HG03442 (cell line): ENCODE data around the gene UBE2S.
"Not testable (repeated sequence)": the region's sequence is repeated elsewhere in the genome, so short reads cannot be mapped to it uniquely, and the experiment has no call there.

ENCODE experiments used
- ATAC-seq: cut with Tn5 transposase; IDR thresholded peaks from one replicate; pipeline ENCODE4 v1.9.1; 2021; ENCODE audit warnings: mild to moderate bottlenecking, moderate library complexity; ENCODE audit not compliant: unreplicated experiment

UBE2S gene

GRCh38 chr19:55407550-55407799, at the start of gene UBE2S:
TSS of gene UBE2S (minus strand) at chr19:55407788. CDS start at chr19:55407589, 199 bp downstream.
- ATAC-seq = peak; percentile 63

GRCh38 chr19:55456347-55456746, 48.8 kb upstream of the UBE2S start:
- no peak for ATAC-seq

GRCh38 chr19:55455576-55456235, 48.1 kb upstream of the UBE2S start:
- ATAC-seq = no peak

- ATAC-seq = no peak
These were observed 47.2 kb upstream of the UBE2S start for GRCh38 chr19:55454787-55455243.

- no peak for ATAC-seq
These were observed 46.1 kb upstream of the UBE2S start for GRCh38 chr19:55453511-55454260.

DNA sequence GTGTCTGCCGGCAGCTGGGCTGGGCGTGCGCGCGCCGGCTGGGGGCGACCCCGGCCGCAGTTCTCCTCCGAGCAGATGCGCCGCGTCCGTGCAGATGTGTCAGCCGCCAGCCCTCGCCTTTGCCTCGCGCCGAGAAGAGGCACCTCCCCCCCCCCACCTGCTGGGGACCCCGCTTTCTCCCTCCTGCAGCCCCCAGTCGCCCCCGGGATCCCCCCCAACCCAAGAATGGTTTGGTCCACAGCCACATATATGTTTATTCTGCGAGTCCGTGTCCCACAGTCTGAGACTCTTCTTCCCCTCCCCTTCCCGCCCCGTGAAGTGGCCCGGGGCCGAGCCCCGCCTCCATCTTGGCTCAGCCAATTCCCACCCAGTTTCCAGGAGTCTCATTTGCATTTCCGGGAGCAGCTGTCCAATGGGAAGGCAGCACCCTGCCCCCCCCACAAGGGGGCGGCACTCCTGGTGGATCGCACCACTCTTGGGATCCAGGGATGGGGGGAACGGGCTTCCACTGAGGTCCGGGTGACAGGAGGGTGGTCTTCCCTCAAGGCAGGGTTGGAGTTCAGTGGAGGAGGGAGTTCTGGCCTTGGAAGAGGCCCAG, 45.3 kb upstream of the UBE2S start:
- ATAC-seq = no peak

DNA sequence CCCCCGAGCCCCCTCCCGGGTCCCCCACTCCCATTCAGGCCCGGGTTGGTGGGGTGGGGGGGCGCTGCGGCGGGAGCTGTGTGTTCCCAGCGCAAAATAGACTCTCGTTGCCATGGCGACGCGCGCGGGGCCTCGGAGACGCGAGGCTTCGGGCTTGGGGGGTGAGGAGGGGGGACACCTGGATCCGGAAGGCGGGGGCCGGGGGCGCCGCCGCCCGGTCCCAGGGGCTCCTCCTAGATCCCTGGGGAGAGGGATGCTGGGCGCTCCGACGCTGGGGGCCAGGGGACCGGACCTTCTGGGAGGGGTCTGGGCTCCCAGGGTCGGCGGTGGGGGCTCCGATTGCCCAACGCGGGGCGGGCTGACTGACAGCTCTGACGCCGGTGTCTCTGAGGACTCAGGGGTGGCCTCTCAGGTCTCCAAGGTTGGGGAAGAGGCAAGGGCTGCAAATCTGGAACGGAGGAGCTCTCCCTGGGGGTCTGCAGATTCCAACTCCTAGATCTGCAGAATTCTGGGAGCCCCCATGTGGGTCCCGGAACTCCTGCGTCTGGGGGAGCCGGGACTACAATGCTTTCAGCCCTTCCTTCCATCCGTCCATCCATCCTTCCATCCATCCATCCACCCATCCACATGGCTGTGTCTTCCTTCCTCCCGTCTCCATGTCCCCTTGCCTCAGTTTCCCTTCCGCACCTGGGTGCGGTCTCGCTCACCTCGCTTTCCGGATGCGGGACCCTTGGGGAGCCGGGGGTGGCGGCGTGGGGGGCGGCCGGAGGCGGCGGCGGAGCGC, 44.6 kb upstream of the UBE2S start:
- no peak for ATAC-seq

DNA sequence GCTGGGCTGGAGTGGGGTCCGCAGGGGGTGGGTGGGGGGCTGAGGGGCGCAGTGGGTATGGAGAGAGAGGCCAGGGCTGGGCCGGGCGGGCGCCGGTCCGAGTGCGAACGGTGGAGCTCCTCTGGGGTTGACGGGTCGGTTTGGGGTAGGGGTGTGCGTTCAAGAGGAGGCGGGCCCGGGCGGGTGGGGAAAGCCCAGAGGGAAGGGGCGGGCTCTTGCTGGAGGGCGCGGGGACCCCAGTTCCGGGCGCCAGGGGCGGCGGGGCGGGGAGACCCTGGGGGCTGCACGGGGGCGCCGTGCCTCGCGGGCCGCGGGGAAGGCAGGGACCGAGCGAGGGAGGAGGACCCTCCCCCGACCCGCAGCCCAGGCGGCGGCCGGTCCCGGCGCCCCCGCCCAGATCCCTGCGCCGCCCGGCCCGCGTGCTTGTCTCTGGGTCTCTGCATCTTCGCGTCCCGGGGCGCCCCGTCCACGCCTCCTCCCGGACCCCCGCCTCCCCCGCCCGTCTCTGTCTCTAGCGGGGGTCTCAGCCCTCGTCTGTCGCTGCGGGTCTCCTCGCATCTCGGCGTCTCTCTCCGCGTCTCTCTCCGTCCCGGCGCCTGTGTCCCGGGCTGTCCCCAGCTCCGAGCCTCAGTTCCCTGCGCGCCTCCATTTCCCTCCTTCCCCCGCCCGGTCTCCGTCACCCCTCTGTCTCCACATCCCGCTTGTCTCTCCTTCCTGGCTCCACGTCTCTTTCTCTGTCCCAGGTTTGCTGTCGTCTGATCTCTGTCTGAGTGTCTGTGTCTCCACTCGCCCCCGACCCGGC, 43.8 kb upstream of the UBE2S start:
- no peak for ATAC-seq

DNA sequence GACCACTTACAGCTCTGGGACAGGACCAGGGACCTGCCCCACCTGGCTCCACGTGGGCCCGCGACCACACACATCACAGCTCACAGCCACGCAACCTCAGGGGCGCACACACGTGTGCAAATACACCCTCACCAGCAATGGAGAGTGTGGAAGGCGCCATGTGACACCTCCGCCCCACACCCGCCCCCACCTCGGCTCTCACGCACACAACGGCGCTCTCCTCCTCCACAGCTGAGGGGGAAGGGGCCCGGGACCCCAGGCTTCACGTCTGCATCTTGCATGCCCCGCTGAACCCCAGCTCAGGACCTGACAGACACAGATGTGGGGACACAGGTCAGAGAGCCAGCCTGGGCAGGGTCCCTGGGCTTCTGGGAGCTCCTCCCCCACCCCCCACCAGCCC, 41.9 kb upstream of the UBE2S start:
- ATAC-seq = no peak

- ATAC-seq = not testable (repeated sequence)
These were observed 40.5 kb upstream of the UBE2S start for GRCh38 chr19:55448175-55448490.

DNA sequence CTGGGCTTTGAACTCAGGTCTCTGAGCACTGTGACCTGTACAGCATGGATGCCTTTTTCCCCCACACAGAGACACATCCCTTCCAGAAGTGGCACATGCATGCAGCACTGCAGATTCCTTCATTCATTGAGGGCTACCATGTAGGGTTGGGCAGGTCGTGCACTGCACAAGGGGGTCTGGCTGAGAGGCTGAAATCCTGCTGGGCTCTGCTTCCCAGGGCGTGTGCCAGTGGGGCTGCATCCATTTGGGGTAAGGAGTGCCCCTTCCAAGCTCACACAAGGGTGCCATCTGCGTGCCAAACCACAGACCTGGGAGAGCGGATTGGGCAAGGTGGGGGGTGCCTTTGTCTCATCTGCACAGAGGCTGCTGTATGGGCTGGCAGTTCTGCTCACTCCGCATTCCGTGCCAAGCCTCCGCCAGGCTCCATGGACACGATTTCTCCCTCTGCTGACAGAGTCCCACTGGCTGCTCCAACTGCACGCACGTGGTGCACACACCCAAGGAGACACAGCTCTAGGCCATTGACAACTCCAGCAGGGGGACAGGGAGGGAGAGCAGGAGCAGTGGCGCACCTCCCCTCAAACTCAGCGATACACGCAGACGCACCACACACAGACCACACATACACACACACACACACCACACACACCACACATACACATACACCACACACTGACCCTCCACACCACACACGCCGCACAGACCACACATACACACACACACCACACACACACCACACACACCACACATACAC, 40.0 kb upstream of the UBE2S start:
- no peak for ATAC-seq

DNA sequence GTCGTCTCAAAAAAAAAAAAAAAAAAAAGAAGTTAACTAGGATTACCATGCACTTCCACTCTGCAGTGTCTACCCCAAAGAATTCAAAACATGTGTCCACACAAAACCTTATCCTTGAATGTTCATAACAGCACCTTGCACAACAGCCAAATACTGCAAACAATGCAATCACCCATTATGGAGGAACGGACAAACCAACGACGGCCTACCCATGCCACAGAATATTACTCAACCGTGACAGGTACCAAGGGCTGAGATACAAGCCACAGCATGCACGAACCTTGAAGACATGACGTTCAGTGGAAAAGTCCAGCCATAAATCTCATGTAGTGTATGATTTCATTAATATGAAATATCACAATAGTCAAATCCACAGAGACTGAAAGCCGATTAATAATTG, 38.5 kb upstream of the UBE2S start:
- no peak for ATAC-seq

GRCh38 chr19:55444646-55445045, 37.1 kb upstream of the UBE2S start:
- no peak for ATAC-seq

- no peak for ATAC-seq
These were observed 36.4 kb upstream of the UBE2S start for GRCh38 chr19:55443824-55444480.

- ATAC-seq = no peak
These were observed 35.6 kb upstream of the UBE2S start, which contains the start of gene SHISA7 for GRCh38 chr19:55443045-55443823. TSS of gene SHISA7 (minus strand) at chr19:55443300. CDS start at chr19:55442863, 437 bp downstream.

GRCh38 chr19:55442372-55442961, 34.9 kb upstream of the UBE2S start:
- ATAC-seq = no peak

- no peak for ATAC-seq
These were observed 34.2 kb upstream of the UBE2S start for GRCh38 chr19:55441692-55442321.

- ATAC-seq = no peak
These were observed 33.7 kb upstream of the UBE2S start for GRCh38 chr19:55441319-55441691.
